MM.1S (cell line): ENCODE results near the gene CNTN5.

Experiments
- DNase-seq: peaks from one replicate; pipeline ENCODE4 v3.0.0-alpha.2; 2015
- H2AFZ ChIP-seq: fragments of 300-600 bp; sonication (generic); 2 replicates; pipeline ENCODE4 v1.6.0; 2016; ENCODE audit warnings: antibody characterized with exemption, low read length
- H3F3A ChIP-seq: fragments of 300-600 bp; sonication (generic); 2 replicates; pipeline ENCODE4 v1.6.1; 2016; ENCODE audit warnings: mild to moderate bottlenecking, antibody characterized with exemption, low read length, moderate library complexity, mixed read lengths; ENCODE audit not compliant: insufficient read depth
- H3K27ac ChIP-seq: fragments of 300-600 bp; sonication (generic); 2 replicates; pipeline ENCODE4 v1.5.1; 2016; ENCODE audit warnings: mild to moderate bottlenecking, low read length
- H3K27me3 ChIP-seq: fragments of 300-600 bp; sonication (generic); replicated peaks from 2 replicates; pipeline ENCODE4 v1.6.0; 2016; ENCODE audit warnings: low read length; ENCODE audit not compliant: insufficient read depth
- H3K36me3 ChIP-seq: fragments of 300-600 bp; sonication (generic); replicated peaks from 2 replicates; pipeline ENCODE4 v1.6.1; 2016; ENCODE audit warnings: mild to moderate bottlenecking, low read length, mixed read lengths; ENCODE audit not compliant: insufficient read depth
- H3K4me1 ChIP-seq: fragments of 300-600 bp; sonication (generic); 2 replicates; pipeline ENCODE4 v1.6.1; 2016; ENCODE audit warnings: low read length, mixed read lengths
- H3K4me2 ChIP-seq: fragments of 300-600 bp; sonication (generic); 2 replicates; pipeline ENCODE4 v1.6.0; 2016; ENCODE audit warnings: low read depth, low read length
- H3K4me3 ChIP-seq: fragments of 300-600 bp; sonication (generic); 2 replicates; pipeline ENCODE4 v1.5.1; 2016; ENCODE audit warnings: low read length, mixed read lengths
- H3K79me2 ChIP-seq: fragments of 300-600 bp; sonication (generic); 2 replicates; pipeline ENCODE4 v1.6.1; 2016; ENCODE audit warnings: mixed run types, low read length, mixed read lengths
- H3K9ac ChIP-seq: fragments of 300-600 bp; sonication (generic); 2 replicates; pipeline ENCODE4 v1.6.1; 2016; ENCODE audit warnings: low read length, mixed read lengths
- H3K9me2 ChIP-seq: fragments of 300-600 bp; sonication (generic); replicated peaks from 2 replicates; pipeline ENCODE4 v1.6.1; 2016; ENCODE audit warnings: mild to moderate bottlenecking, low read length, mixed read lengths; ENCODE audit not compliant: insufficient read depth
- H3K9me3 ChIP-seq: fragments of 300-600 bp; sonication (generic); replicated peaks from 2 replicates; pipeline ENCODE4 v1.6.1; 2016; ENCODE audit warnings: mild to moderate bottlenecking, low read length, mixed read lengths; ENCODE audit not compliant: insufficient read depth
- H4K20me1 ChIP-seq: fragments of 300-600 bp; sonication (generic); 2 replicates; pipeline ENCODE4 v1.6.1; 2016; ENCODE audit warnings: mild to moderate bottlenecking, low read length, moderate library complexity, mixed read lengths; ENCODE audit not compliant: insufficient read depth
- CTCF ChIP-seq: fragments of 300-600 bp; sonication (generic); IDR thresholded peaks from 2 replicates; pipeline ENCODE4 v1.5.1; 2016; ENCODE audit warnings: antibody characterized with exemption, low read length, mixed read lengths
- EZH2 ChIP-seq: fragments of 300-600 bp; sonication (generic); optimal IDR thresholded peaks from 2 replicates; pipeline ENCODE3; 2017; ENCODE audit warnings: low read depth, mild to moderate bottlenecking, antibody characterized with exemption, low read length, mixed read lengths
- EZH2phosphoT487 ChIP-seq: fragments of 300-600 bp; sonication (generic); IDR thresholded peaks from 2 replicates; pipeline ENCODE4 v1.6.1; 2018; ENCODE audit warnings: antibody characterized with exemption, low read length

The CNTN5 gene

GRCh38 chr11:99987821-99988470 is 967.2 kb downstream of the CNTN5 start:
- no peaks in the 10 kb centered on the region for H3K9me3 ChIP-seq
- no peak overlapping the region for H3K4me2 ChIP-seq
- H3F3A ChIP-seq, result no peaks in the 10 kb centered on the region
- DNase-seq, result no peak
- H3K27ac ChIP-seq, result no peak overlapping the region
- no peaks in the 10 kb centered on the region for H4K20me1 ChIP-seq
- no peaks in the 10 kb centered on the region for H3K79me2 ChIP-seq
- no peaks in the 10 kb centered on the region for H3K36me3 ChIP-seq
- H3K9me2 ChIP-seq, result no peaks in the 10 kb centered on the region
- H3K4me1 ChIP-seq, result no peaks in the 10 kb centered on the region
- no peak overlapping the region for H3K9ac ChIP-seq
- no peaks in the 10 kb centered on the region for H3K27me3 ChIP-seq
- TF ChIP-seq CTCF (no peak), EZH2phosphoT487 (no peak), EZH2 (no peak)
- H2AFZ ChIP-seq, result no peak overlapping the region
- no peak overlapping the region for H3K4me3 ChIP-seq

GRCh38 chr11:99988471-99988837 is 967.7 kb downstream of the CNTN5 start:
- Histone ChIP-seq H3K4me2 (no peak overlapping the region), H3F3A (no peaks in the 10 kb centered on the region), H3K4me3 (no peak overlapping the region), H3K79me2 (no peaks in the 10 kb centered on the region), H3K9ac (no peak overlapping the region), H3K4me1 (no peaks in the 10 kb centered on the region), H3K27me3 (no peaks in the 10 kb centered on the region), H3K27ac (no peak overlapping the region), H3K36me3 (no peaks in the 10 kb centered on the region), H3K9me3 (no peaks in the 10 kb centered on the region), H3K9me2 (no peaks in the 10 kb centered on the region), H4K20me1 (no peaks in the 10 kb centered on the region), H2AFZ (no peak overlapping the region)
- TF ChIP-seq EZH2phosphoT487 (no peak), EZH2 (no peak), CTCF (no peak)
- DNase-seq, result no peak

- Histone ChIP-seq H3K36me3 (no peaks in the 10 kb centered on the region), H3K4me1 (no peaks in the 10 kb centered on the region), H3K9me3 (no peaks in the 10 kb centered on the region), H3K79me2 (no peaks in the 10 kb centered on the region), H3K9ac (no peak overlapping the region), H3K9me2 (no peaks in the 10 kb centered on the region), H3K4me3 (no peak overlapping the region), H3K27me3 (no peaks in the 10 kb centered on the region), H2AFZ (no peak overlapping the region), H3F3A (no peaks in the 10 kb centered on the region), H3K4me2 (no peak overlapping the region), H4K20me1 (no peaks in the 10 kb centered on the region), H3K27ac (no peak overlapping the region)
- no peak for DNase-seq
- no peak for TF ChIP-seq CTCF
- no peak for TF ChIP-seq EZH2
- no peak for TF ChIP-seq EZH2phosphoT487
Measured at GRCh38 chr11:100003985-100004384, 983.2 kb downstream of the CNTN5 start.
